Stimulated activated CD4-positive, alpha-beta T cell treated with anti-CD3 and anti-CD28 coated beads, Interleukin-1b, Interleukin-23, amount 100 ng/mL, for 24 hours (primary cell): Measurements from ENCODE around the gene CNTFR.

ENCODE experiments used
- DNase-seq, 4 experiments: peaks; one replicate each; pipeline ENCODE4 v3.0.0-alpha.2; 2020; ENCODE audit warnings: low read depth in 4 of 4, low spot score in 1 of 4

CNTFR gene

DNA sequence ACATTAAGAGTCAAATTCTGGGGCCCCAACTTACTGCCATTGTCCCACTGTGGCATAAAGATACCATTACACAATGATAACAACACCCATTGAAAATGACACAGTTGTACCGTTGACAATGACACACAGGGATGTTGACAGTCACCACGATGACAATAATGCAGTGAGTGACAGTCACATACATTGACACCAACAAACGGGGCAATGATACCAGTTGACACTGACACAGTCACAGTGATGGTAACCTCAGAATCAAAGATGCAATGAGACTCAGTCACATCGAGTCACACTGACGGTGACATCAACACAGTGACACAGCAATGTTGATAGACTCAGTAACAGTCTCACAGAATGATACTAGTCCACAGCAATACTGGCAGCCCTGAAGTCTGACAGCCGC, 16.9 kb downstream of the CNTFR start:
- DNase-seq: no peak

DNA sequence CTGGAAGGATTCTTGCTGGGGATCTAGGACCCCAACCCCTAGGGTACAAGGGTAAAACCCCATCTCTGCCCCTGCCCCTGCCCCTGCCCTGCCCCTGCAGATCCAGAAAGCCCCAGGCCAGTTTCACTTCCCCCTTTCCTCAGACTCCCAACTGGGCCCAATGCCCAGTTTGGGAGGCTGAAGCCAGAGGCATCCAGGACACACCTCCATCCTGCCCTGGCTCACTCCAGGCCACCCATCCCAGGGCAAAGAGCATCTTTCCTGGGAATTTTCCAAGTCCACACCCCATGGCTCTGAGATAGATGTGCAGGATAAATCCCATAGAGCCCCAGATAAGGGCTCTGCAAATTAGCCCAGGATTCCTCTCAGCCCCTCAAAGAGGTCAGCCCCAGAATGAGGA, 17.4 kb downstream of the CNTFR start:
- DNase-seq: no peak

DNA sequence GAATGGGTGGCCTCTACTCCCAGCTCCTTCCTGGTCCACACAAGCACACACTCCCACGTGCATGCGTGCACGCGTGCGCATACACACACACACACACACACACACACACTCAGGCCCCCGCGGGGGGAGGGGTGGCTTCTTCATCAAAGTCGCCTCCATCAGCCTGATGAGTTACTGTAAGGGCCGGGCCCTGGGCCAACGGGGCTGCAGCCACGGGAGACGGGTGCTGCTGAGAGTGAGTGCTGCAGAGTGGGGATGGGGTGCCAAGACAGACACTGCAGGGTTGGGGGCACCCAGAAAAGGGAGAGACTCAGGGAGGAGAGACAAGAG, 18.1 kb downstream of the CNTFR start:
- no peak for DNase-seq

DNA sequence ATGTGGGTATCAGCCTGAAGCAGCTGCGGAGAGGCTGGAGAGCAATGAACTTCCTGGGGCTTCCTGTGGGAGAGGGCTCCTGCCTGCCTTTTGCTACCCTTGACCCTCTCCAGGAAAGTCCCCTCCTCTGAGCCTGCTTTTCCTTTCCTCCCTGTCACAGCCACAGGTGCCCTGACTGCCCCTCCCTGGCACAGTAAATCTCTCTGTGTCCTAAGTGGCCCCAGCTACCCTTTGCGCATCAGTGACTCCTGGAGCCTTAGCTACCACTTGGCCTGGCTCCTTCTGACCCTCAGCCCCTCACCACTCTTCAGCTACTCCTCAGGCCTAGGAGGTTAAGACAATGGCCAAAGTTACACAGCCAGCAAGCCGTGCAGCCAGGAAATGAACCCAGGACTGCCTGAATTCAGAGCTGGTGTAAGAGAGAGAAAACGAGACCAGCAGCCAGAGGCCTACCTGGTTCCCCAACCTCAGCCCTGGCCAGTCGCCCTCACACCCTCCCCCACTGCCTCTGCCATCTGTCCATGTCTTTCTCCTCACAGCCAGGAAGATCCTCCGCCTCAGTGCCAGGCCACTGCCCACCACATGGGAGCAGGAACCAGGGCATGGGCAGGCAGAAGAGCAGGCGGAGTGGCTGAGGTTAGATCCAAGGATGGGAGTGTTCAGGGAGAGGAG, 18.6 kb downstream of the CNTFR start:
- no peak for DNase-seq

DNA sequence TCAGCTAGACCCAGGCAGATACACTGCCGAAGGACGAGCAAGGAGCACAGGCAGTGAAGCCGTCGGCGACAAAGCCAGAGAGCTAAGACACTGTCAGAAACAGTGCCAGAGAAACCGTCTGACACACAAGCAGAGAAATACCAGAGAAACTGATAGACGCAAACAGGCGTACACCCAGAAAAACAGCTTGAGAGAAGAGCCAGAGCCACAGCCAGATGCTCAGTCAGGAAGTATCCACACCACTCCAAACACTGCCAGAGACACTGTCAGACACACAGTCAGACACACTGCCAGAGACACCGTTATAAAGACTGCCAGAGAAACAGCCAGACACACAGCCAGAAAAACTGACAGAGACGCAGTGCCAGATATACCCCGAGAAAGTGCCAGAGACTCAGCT, 19.1 kb downstream of the CNTFR start:
- no peak for DNase-seq

DNA sequence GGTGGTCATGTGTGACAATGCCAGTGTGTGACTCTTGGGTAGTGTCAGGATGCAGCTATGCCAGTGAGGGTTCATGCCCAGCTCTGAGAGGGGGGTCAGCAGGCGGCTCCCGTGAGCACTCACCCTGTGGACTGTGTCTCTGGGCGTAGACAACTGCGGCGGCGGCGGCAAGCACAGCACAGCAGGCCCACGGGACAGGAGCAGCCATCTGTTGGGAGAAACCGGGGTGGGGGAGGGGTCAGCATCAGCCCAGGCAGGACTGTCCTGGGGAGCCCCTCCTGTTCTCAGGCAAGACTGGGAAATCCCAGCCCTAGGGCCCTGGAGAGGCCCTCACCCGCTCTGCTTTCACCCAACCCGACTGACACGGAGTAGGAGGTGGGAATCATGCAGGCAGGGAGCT, 20.8 kb downstream of the CNTFR start:
- DNase-seq: no peak

DNA sequence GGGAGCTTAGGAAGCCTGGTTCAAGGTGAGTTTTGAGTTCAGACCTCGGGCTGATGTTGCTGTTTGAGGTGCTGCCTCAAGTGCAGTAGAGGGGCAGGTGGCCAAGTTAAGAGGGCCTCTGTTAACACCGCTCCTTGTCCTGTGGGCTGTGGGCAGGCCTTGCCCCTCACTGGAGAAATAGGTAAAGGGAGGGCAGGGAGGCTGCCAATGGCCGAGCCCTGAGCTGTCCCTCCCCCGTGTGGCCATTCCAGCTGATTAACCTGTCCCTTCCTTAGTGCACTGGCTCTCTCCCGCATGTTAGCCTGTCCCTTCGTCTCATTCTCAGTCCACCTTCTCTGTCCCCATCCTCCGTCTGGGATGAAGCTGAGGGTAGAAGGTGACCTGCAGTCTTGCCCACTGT, 21.4 kb downstream of the CNTFR start:
- no peak for DNase-seq

DNA sequence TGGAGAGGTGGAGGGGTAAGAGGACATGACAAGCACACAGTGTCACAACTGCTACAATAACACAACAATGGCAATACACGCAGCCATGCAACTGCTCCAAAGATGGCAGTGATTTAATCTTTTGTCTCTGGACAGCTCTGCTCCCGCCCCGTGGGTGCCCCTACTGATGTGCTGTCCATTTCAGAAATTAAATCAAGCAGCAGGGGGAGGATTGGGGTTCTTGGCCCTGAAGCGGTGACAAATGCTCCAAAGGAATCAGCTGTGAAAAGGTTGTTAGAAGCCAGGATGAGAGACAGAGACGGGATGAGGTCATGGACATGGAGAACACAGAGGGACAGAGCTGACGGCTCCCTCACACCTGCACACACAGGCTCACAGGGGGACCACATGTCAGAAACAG, 22.6 kb downstream of the CNTFR start:
- no peak for DNase-seq

DNA sequence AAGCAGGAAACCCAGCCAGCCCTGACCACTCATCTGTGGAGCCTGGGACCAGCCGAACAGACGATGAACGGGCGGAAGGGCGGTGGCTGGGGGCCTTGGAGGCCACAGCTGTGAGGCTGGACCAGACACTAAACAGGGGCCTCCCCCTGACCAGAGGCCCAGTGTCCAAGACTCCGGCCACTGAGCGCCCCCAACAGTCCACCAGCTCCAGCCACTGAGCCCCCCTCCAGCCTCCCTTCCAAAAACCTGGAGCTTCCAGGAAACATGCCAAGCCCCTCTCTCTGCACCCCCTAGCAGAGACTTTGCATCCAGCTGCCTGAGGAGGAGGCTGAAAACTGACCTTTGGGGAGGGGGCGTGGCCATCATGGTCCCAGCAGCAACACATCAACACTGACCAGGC, 23.2 kb downstream of the CNTFR start:
- DNase-seq: no peak

DNA sequence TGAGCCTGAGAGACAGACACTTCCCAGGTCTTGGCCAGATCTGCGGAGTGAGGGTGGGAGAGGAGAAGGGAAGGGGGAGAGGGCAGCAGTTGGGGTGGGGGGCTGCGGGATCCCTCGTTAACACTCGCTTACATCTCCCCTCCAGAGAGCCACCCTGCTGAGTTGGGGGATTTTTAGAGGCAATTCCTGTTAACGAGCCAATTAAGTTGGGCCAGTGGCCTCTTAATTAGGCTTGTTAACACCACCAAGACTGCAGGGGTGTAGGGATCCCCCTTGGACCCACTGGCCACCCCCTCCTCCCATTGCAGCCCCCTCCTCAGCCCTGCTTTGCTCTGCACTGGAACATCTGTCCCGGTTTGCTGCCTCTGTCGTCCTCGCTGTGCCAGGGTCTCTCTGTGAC, 23.7 kb downstream of the CNTFR start:
- DNase-seq: no peak

DNA sequence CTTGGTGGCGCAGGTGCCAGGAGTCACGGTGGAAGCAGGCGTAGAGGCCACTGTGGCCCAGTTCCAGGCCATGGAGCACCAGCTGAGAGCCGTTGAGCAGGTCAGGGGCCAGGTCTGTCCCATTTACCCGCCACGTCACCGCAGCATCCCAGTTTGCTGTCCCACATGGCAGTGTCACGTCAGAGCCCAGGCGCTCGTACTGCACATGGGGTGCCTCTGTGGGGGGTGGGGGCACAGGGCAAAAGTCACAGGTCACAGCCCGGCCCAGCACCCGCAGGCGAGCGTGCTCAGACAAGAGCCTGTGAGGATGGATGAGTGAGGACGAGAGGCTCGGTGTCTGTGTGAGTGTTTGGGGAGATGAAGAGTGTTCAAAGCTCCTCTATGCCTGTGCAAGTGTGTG, 24.9 kb downstream of the CNTFR start:
- no peak for DNase-seq

DNA sequence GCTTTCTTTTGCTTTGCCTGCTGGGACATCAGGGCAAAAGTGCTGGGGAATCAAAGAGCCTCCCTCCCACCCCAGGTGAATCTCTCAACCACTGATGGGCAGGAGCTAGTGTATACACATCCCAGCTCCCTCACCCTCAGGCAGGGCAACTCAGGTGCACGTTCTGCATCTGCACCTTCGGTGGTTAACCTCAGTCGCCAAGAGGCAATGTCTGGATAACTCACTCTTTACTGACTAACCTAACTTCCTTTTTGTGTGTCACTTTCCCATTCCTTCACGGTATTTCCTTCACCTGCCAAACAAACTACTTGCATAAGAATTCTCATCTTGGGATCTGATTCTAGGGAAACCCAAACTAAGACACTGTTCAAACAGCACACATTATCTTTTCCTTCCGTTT, 26.3 kb downstream of the CNTFR start:
- DNase-seq: no peak

DNA sequence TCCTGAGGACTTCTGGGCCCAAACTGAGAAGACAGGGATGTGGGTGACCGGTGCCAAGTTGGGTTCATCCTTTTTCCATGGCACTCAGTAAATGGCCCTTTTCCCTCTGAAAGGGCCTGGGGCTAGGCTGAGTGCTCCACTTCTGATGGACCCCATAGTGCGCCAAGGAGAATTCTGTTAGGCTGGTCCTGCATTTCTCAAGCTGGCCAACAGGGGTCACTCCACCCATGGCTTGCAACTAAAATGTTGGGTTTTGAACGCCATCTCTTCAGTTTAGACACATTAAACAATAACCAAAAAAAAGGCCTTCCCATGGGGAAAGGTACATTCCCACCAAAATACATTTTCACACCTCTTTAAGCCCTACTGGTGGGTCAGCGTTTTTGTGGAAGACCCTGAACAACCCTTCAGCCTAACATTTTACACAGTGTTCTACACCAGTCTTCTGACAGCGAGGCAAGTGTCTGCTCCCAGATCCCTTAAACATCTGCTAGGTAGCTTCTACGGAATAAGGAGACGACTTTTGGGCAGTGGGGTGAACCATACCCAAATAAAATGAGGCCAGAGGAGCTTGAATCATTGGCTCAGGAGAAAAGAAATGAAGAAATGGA, 27.3 kb downstream of the CNTFR start:
- peak in 1 of 4 experiments; percentile 25 for DNase-seq

DNA sequence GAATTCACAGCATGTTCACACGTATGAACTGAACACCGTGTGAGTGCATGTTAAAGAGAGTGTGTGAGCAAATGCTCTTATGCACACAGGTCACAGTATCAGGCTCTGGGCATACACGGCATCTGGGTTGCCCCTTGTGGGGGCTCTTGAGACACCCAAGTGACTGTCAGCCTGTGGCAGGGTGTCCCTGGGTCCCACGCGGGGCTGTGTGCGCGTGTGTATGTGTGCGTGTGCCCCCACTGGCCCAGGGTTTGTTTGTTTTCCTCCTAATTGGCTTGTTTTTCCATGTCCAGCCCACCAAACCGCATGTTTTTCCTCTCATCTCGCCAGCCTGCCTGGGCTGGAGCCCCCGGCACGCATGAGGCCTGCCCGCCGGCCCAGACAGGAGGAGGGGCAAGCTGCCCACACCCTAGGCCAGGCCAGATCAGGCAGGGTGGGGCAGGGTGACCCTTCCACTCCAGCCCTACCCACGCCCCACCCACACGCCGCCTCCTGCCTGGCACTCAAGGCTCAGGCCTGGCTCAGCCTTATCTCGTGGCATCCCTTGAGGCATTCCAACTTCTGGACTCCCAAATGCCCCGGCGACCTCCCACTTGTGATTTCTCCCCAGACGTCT, 28.8 kb downstream of the CNTFR start:
- DNase-seq: no peak

DNA sequence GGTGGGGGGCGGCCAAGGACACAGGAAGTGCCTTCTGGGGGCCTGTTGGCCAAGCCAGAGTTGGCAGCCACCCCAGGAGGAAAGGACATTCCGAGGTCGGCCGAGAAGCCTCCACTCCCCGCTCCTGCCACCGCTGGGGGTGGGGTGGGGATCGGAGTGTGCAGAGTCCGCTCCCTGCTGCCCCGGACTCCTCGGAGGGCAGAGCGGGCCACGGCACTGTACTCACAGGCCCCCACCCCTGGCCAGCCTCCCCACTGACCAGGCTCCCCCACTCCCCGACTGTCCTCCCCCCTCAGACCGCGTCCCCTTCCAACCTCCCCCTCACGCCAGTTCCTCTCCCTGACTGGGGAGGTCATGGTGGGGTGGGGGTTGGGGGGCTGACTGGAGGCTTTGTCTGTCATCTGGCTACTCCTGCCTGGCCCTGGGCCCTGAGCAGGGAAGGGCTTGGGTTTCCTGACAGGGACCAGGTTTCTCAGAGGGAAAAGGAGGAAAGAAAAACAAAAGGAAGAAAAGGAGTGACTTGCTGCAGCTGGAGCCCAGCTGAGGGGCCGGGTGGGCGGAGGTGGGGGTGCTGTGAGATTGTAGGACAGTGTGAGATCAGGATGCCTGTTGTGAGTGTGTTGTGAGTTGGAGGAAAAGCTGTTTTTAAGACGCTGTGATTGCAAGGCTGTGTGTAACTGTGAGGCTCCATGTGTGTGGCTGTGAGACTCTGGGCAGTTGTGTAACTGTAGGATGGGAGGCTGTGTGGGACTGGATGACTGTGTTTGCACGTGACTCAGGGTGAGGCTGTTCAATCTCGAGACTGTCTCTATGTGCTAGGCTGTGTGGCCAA, 29.7 kb downstream of the CNTFR start:
- no peak for DNase-seq

DNA sequence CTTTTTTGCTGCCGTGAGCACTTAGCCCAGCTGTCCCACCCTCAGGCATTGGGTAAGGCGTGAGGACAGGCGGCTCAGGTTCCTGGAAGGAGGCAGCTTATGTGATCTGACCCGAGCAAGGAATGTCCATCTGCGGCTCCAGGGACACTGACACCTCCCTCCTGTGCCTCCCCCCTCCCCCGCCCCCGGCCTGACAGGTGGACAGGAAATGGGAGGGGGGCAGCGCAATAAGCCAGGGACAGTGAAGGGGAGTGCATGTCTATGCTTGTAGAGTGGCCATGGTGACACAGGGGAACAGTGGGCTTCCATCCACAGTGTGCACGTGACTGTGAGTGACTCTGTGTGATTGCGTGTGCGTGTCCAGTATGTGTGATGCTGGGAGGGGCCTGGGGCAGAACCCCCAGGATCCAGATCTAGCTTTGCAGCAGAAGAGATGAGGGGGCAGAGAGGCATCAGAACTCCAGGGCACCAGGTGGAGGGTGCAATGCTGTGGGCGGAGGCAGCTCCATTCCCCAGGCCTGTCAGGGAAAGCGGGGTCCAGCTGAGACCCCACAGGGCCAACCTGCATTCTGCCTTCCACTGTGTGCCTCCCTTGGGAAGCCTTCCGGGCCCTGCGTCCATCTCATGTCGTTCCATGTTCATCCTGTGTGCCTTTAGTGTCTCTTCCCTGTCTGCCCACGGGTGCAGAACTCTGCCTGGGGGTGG, 30.5 kb downstream of the CNTFR start:
- no peak for DNase-seq

DNA sequence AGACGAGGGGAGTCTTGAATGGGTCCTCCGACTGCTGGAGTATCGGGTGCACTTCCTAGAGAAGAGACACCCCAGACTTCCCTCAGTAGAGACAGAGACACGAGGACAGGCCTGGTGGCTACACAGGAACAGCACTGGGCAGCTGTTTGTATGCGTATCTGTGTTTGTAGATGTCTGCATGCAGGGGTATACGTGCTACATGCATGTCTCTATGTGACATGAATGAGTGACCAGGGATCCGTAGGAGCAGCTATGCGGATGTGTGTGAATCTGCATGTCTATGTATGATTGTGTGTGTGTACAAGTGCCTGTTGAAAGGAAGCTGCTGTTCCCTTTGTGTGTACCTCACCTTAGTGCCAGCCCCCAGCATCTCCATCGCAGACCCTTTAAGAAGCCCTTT, 31.2 kb downstream of the CNTFR start:
- DNase-seq: no peak

DNA sequence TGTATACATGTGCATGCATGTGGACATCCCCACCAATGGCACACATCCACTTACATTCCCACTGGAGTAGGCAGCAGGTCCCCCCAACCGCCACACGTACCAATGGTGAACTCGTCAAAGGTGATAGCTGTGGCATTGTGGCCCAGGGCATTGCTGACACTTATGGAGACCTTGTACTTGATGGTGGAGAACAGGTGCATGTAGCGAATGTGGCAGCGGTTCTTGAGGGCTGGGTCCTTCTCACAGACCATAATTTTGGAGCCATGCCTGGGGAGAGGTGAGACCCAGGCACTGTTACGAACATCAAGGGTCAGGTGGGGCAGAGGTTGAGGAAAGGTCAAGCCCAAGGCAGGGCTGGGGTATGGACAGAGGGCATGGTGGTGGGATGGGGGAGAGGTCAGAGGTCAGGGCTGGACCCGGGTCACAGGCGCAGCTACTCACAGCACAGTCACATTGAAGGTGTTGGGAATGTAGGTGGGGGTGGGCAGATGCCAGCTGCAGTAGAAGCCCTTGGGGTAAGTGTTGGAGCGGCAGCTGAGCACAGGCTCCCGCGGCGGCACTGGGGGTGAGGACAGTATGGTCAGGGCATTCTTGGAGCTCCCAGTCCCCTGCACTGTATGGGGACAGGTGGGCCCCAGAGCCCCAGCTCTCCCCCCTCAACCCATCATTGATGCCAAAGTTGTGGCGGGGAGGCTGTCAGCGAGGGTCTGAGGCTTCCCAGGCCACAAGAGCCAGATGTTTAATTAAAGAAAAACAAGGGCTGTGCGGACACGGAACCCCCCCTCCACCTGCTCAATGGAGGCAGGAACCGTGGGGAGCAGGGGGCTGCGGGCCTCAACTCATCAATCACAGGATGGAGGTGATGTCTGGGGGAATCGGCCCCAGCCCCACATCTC, 31.9 kb downstream of the CNTFR start:
- DNase-seq: no peak

DNA sequence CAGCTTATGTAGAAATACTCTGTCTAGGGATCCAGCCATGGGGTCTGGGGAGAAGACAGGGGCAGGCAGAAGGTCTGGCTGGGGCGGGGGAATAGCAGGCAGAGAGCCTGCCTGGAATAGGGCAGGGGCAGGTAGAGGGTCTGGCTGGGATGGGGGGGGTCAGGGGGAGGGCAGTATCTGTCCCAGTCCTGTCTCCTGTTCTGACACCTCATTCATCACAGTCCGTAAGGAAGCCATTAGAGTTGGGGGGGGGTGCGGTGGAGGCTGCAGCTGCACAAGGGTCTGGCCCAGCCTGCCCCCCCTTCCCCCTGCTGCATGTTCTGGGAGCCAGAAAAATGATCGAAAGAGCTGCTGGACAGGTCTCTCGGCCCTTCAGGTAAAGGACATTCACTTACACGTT, 32.6 kb downstream of the CNTFR start:
- DNase-seq: no peak

DNA sequence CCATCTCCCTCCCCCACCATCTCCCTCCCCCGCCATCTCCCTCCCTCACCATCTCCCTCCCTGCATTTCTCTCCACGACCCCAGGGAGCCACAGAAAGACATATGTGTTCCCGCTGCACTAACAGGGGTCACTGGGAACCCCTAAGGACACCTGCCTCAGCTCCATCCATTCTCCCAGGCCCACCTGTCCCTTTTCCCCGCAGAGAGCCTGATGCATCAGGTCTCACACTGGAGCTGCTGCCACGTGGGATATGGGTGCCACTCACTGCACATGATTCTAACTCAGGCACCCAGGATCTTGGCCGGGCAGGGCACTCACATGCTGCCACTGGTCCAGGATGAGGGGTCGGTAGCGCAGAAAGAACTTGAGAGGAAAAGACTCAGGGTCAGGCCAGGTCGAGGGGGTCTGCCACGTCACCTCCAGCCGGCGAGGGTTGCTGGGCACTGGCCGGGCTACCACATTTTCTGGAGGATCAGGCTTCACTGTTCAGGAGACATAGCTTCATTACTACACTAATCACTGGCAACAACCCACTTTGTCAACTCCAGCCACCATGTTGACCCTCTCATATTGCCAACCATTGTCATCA, 33.5 kb downstream of the CNTFR start:
- no peak for DNase-seq
